Central memory CD8-positive, alpha-beta T cell (primary cell): ENCODE data around the gene SMIM34.
"Not testable (repeated sequence)": the region's sequence is repeated elsewhere in the genome, so short reads cannot be mapped to it uniquely, and the experiment has no call there.

Experiments used
- ATAC-seq: fragments of 150-1000 bp; cut with Tn5 transposase; replicated peaks from 2 replicates; pipeline ENCODE4 v1.10.0; 2022; ENCODE audit warnings: mild to moderate bottlenecking, moderate FRiP score, moderate number of reproducible peaks; ENCODE audit not compliant: poor library complexity, severe bottlenecking; ENCODE audit errors: extremely low read depth
- DNase-seq, 2 donors: peaks; one replicate each; pipeline ENCODE4 v3.0.0; 2021; ENCODE audit warnings: low spot score in 2 of 2
- H3K27ac Mint-ChIP-seq: one replicate; pipeline ENCODE4 v1.8.0; 2022; ENCODE audit warnings: low read depth, mild to moderate bottlenecking, moderate library complexity, mixed read lengths
- H3K27me3 Mint-ChIP-seq: one replicate; pipeline ENCODE4 v1.8.0; 2022; ENCODE audit warnings: mixed read lengths
- H3K36me3 Mint-ChIP-seq: one replicate; pipeline ENCODE4 v1.8.0; 2022; ENCODE audit warnings: mild to moderate bottlenecking, moderate library complexity, mixed read lengths; ENCODE audit not compliant: insufficient read depth
- H3K4me1 Mint-ChIP-seq: one replicate; pipeline ENCODE4 v1.8.0; 2022; ENCODE audit warnings: mixed read lengths
- H3K4me3 Mint-ChIP-seq: one replicate; pipeline ENCODE4 v1.8.0; 2022; ENCODE audit warnings: mild to moderate bottlenecking, moderate library complexity, mixed read lengths
- H3K9me3 Mint-ChIP-seq: one replicate; pipeline ENCODE4 v1.8.0; 2022; ENCODE audit warnings: mixed read lengths

The SMIM34 gene

DNA sequence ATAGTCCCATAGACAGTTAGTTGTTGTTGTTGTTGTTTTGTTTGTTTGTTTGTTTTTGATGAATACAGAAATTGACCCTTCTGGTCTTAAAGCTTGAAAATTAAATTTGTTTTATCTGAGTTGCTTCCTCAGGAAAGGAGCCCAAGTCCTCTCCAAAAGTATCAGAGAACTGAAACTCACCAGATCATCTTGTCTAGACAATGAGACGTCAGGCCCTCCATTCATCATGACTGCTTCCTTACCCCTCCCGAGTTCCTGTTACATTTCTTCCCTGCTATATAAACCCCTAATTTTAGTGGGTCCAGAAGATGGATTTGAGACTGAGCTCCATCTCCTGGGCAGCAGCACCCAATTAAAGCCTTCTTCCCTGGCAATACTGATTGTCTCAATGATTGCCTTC, 17.1 kb downstream of the SMIM34 start:
- DNase-seq, H3K27me3 Mint-ChIP-seq, H3K4me3 Mint-ChIP-seq, H3K27ac Mint-ChIP-seq, H3K4me1 Mint-ChIP-seq, H3K36me3 Mint-ChIP-seq, ATAC-seq, H3K9me3 Mint-ChIP-seq: not testable (repeated sequence)

DNA sequence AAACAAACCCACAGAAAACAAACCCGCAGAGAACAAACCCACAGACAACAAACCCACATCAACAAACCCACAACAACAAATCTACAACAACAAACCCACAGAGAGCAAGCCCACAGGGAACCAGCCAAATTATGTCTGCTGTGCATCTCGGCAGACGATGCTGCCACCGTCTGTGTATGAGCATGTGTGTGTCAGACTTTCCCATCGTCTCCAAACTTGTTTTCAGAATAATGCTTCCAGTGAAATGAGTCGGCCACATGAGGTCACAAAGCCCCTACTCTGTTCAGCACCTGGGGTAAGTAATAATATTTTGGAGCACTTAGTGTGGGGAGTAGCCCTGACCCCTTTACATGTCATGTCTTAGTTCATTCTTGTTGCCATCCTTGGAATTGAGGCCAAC, 17.6 kb downstream of the SMIM34 start:
- DNase-seq, H3K27ac Mint-ChIP-seq, H3K27me3 Mint-ChIP-seq, H3K36me3 Mint-ChIP-seq, H3K4me3 Mint-ChIP-seq, H3K9me3 Mint-ChIP-seq, H3K4me1 Mint-ChIP-seq: not testable (repeated sequence)
- peak; percentile 76 for ATAC-seq

DNA sequence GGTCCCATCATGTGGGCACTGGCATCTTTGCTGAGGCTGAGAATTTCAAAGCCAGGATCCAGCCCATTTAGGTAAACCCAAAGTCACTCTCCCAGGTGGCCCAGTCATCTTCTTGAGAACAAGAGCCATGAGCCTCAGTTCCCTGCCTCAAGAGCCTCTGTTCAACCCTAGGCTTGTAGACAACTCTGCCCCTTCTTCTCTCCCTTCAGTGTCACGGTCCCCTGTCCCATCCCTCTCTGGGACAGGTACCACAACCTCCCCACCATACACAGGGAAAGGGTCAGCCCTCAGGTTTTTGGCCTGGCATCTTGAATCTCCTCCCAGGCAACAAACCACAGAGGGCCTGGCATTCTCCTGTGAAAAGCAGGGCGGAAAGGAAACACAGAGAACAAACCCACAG, 18.1 kb downstream of the SMIM34 start:
- H3K4me3 Mint-ChIP-seq, H3K9me3 Mint-ChIP-seq, H3K36me3 Mint-ChIP-seq, DNase-seq, H3K4me1 Mint-ChIP-seq, H3K27ac Mint-ChIP-seq, H3K27me3 Mint-ChIP-seq: not testable (repeated sequence)
- ATAC-seq, result peak; percentile 51

DNA sequence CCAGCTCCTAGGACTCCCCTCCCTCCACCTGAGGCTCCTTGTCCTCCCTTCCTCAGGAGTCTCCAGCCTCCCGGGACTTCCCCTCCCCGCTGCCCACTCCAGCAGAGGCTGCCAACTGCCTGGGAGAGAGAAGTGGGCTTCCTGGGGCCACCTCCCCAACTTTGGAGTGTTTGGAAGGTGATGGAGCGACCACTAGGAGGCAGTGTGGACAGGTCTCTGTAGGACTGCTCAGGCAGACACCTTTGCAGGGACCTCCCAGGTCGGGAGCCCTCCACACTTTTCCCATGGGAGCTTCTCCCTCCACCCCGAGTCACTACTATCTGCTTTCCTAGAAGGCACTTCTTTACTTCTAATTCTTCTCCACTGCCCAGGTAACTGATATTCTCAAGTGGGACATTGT, 19.0 kb downstream of the SMIM34 start:
- H3K4me1 Mint-ChIP-seq, H3K4me3 Mint-ChIP-seq, H3K27me3 Mint-ChIP-seq, H3K36me3 Mint-ChIP-seq, H3K9me3 Mint-ChIP-seq, DNase-seq, ATAC-seq, H3K27ac Mint-ChIP-seq: not testable (repeated sequence)

DNA sequence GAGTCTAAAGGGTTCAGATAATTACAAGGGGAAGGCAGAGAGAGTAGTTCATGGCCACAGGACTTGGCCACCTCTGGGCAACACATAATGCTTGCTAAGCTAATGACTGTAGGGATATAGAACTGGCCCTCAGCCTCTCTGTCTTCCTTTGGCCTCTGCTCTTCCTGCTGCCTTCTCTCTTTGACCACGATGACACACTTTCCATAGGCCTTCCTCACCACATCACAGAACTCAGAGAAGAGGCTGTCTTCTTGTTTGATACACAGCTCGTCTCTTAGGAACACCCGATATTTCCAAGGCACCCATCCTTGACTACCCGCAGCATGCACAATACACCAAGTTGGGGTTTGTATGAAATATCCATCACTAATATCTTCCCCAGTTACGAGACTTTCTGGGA, 23.2 kb downstream of the SMIM34 start:
- not testable (repeated sequence) for H3K27me3 Mint-ChIP-seq, DNase-seq, H3K4me1 Mint-ChIP-seq, H3K27ac Mint-ChIP-seq, H3K36me3 Mint-ChIP-seq, ATAC-seq, H3K9me3 Mint-ChIP-seq, H3K4me3 Mint-ChIP-seq

DNA sequence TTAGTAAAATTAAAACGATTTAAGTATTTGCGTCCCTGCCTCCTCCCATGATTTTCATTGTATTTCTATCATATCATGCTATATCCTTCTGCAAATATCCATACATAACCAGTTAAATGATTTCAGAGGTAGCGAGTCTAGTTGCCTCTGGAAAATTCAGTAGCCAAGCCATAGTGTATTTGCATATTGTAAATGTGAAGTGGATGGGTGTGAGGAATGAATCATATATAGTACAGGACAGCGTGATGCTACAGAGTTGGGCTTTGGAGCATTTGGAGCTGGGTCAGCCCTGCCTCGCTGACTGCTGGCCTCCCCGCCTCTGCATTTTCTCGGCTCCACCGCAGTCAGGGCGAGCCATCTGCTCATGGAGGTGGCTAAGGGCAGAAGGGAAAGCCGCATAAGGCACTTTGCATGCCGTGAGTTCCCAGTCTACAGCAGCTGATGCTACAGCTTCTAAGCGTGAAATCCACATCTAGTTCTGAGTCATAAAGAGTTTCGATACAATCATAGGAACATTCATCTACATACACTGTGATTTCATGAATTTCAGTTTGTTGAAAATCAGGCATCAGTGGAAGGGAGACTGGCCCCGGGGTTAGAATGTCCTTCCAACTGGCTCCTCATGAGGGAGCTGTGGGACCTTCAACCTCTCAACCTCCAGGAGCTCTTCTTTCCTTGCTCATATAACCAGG, 39.9 kb downstream of the SMIM34 start:
- not testable (repeated sequence) for H3K36me3 Mint-ChIP-seq, H3K27me3 Mint-ChIP-seq, H3K9me3 Mint-ChIP-seq, H3K27ac Mint-ChIP-seq, DNase-seq, H3K4me3 Mint-ChIP-seq, H3K4me1 Mint-ChIP-seq
- ATAC-seq, result peak; percentile 58

DNA sequence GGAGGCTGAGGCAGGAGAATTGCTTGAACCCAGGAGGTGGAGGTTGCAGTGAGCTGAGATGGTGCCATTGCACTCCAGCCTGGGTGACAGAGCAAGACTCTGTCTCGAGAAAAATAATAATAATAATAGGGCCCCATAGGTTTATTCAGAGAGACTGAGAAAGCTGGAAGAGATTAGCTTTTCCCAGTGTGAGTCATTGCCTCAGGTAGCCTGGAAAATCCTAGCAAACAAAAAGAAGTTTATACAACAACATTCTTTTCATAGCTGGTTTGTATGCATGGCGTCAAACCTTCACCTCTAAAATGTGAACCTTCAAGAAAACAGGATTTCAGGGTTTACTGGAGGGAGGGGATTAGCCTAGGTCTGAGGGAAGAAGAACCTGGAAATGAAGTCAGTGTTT, 40.6 kb downstream of the SMIM34 start:
- not testable (repeated sequence) for DNase-seq, H3K36me3 Mint-ChIP-seq, H3K27ac Mint-ChIP-seq, ATAC-seq, H3K9me3 Mint-ChIP-seq, H3K4me3 Mint-ChIP-seq, H3K4me1 Mint-ChIP-seq, H3K27me3 Mint-ChIP-seq

DNA sequence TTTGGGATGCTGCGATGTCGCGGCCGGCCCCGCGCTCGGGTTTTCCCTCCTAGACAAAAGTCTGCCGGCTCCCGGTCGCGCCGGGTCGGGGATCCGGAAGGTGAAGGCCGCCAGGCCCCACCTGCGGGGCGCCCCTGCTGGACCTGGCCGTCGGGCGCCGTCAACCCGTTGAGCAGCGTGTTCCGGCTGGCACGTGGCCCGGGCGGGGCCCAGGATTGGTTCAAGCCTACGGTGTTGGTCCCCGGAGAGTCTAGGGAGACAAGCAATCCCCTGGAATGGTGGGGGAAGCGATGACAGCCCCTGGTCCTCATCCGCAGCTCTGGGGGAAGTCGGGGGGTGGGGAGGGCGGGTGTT, 48.2 kb downstream of the SMIM34 start:
- H3K36me3 Mint-ChIP-seq, DNase-seq, H3K27me3 Mint-ChIP-seq, H3K27ac Mint-ChIP-seq, H3K4me3 Mint-ChIP-seq, H3K9me3 Mint-ChIP-seq, H3K4me1 Mint-ChIP-seq: not testable (repeated sequence)
- peak; percentile 74 for ATAC-seq

DNA sequence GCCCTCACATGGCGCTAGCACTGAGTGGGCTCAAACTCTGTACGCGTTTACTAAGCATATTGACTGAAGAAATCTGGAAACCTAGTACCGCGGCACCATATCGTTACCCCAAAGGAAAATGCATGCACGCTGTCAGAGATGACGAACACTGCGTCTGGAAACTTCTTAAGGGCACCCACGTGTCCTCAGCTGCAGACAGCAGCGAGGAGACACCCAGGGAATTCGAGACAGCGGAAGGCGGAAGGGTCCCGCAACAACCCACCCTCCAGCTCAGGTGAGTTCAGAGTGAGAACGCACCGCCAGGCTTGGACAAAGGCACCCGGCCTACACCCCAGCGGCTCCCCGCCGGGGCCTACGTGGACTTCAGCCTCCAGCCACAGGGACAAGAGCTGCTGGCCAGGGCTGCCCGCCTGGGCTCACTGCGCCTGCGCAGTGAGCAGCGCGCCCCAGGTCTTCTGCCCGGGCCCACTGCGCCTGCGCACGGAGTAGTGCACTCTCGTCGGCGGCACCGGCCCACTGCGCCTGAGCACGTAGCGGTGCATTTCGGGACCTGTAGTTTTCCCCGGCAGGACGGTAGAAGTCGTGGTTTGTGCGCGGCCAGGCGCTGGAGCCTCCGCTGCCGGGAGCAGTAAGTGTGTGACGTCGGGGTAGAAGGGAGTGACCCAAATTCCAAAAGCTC, 48.7 kb downstream of the SMIM34 start, which contains the start of gene SMIM11:
Gene SMIM11 (plus strand): TSS at position 568 of the 679 bp plus-strand sequence. CDS start 3,998 bp downstream, outside the sequence.
- DNase-seq, H3K36me3 Mint-ChIP-seq, H3K9me3 Mint-ChIP-seq, H3K4me1 Mint-ChIP-seq, H3K27ac Mint-ChIP-seq, H3K4me3 Mint-ChIP-seq: not testable (repeated sequence)
- H3K27me3 Mint-ChIP-seq, result peaks cover 13% of the 10 kb centered on the region
- ATAC-seq, result peak; percentile 98

DNA sequence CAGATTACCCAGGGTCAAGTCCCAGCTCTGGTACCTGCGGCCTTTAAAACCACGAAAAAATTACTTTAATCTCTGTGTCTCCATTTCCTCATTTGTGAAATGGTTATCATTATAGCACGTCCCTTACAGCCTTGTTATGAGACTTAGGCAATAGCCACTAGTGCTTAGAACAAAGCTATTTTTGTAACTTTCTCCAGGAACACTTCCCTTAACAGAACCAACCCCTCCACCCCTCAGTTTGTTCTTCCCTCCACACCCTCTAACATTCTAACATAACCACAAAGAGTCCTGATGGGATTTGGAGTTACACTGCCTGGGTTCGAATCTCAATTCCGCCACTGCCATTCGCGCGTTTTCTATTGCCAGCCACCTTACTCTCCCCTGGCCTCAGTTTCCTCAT, 49.3 kb downstream of the SMIM34 start:
- not testable (repeated sequence) for ATAC-seq, DNase-seq, H3K4me1 Mint-ChIP-seq, H3K4me3 Mint-ChIP-seq, H3K36me3 Mint-ChIP-seq, H3K27ac Mint-ChIP-seq, H3K9me3 Mint-ChIP-seq
- H3K27me3 Mint-ChIP-seq, result peaks cover 19% of the 10 kb centered on the region

DNA sequence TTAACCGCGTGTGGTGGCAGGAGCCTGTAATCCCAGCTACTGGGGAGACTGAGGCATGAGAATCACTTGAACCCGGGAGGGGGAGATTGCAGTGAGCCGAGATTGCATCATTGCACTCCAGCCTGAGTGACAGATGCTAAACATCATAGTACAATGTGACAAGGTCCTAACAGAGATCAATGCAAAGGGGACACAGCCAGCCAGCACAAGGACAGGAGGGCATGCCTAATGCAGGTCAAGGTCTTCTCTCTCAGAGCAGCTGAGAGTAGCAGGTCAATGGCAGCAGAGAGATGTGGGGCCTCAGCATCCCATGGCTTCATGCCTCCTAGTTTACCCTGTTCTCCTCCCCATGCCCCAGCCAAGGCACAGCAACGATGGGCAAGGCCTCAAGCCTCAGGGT, 51.4 kb downstream of the SMIM34 start:
- Mint-ChIP-seq H3K4me3 (no peak overlapping the region), H3K9me3 (no peaks in the 10 kb centered on the region), H3K36me3 (no peaks in the 10 kb centered on the region), H3K27me3 (peaks cover 31% of the 10 kb centered on the region), H3K27ac (no peak overlapping the region), H3K4me1 (no peaks in the 10 kb centered on the region)
- DNase-seq, result no peak
- ATAC-seq, result no peak

DNA sequence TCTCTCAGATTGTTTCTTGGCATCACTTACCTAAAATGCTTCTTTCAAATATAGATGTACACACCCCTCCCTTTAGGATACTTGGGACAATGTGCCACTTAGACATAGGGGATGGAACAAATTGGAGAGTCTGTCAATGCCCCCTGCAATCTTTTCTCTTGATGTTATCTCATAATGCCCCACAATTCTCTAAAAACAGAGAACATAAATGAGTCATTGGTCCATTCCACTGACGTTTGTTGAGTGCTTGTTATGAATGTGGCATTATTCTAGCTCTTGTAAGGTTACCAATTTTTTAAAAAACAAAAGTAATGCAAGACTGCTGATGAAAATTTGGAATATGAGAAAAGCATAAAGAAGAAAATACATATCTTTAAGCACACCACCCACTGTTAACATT, 54.0 kb downstream of the SMIM34 start:
- Mint-ChIP-seq H3K4me3 (no peak overlapping the region), H3K27ac (no peak overlapping the region), H3K9me3 (no peaks in the 10 kb centered on the region), H3K4me1 (no peaks in the 10 kb centered on the region), H3K36me3 (no peaks in the 10 kb centered on the region), H3K27me3 (peaks cover 31% of the 10 kb centered on the region)
- ATAC-seq (no peak), DNase-seq (no peak)
